ENCODE results near the gene HS3ST3B1. TPM values are rescaled to one million over a fixed set of nuclear protein-coding genes. Genes with fewer than 3 reads are reported as not detected.

Gene HS3ST3B1
- total and polyA plus RNA-seq, 2 of the 4 experiments (the other 2 are of a cell fraction), result 3.1 to 4.3 TPM

DNA sequence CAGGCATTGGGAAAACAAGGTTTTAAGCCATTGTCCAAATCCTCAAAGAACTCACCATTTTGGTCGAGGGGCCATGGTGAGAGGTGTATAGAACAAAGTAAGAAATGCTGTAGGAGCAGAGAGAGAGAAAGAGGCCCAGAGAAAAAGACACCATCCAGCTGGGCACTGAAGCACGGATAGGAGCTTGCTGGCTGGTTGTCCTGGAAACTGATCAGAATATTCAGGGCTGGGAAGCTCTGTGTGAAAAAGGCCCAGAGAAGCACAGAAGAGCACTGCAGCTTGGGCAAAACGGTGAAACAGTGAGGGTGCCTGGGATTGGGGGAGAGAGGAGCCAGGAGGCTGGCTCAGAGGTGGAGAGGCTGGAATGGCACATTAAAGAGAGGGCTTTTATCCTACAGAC is 16.5 kb downstream of the HS3ST3B1 start:
- H4K20me1 ChIP-seq (ENCODE audit: insufficient read depth, low read length), result peaks cover 59% of the 10 kb centered on the region
- no peak overlapping the region for H4K91ac ChIP-seq (ENCODE audit: insufficient read depth, low read depth, low read length)
- WGBS, 2 experiments (ENCODE audit: extremely low coverage in 2 of 2, insufficient read length in 1 of 2), result 100% methylated on average over 1 of the region's 3 CpGs; no CpG with 5 or more reads in 1 of the 2 experiments

More for the DNA sequence above, 16.5 kb downstream of the HS3ST3B1 start:
- Histone ChIP-seq H3K9me1 (ENCODE audit: insufficient read depth, low read length) (peaks cover 25% of the 10 kb centered on the region; the same call in 1 of the 2 replicates), H3K27me3 (ENCODE audit: control insufficient read depth, insufficient read depth, low read length) (no peaks in the 10 kb centered on the region), H4K5ac (ENCODE audit: low read depth, low read length) (no peak overlapping the region), H3K4me1 (ENCODE audit: control insufficient read depth, insufficient read depth, low read length) (peaks cover 16% of the 10 kb centered on the region), H2AK9ac (replicated peaks; ENCODE audit: low read depth, low read length, poor library complexity) (no peak overlapping the region), H3K18ac (ENCODE audit: low read depth, low read length) (no peak overlapping the region), H4K8ac (ENCODE audit: low read depth in 2 of 2, low read length in 2 of 2) (no peak overlapping the region), H2AFZ (replicated peaks; ENCODE audit: low read length, poor library complexity) (no peak overlapping the region), H3K14ac (replicated peaks; ENCODE audit: low read depth, low read length) (no peak overlapping the region), H2BK15ac (ENCODE audit: low read depth, low read length) (no peak overlapping the region), H2BK5ac (ENCODE audit: low read depth, low read length, poor library complexity, severe bottlenecking) (no peak overlapping the region), H3K23ac (ENCODE audit: low read depth, low read length) (no peak overlapping the region), H2AK5ac (ENCODE audit: low read depth, low read length) (no peak overlapping the region), H3K79me1 (ENCODE audit: low read depth in 1 of 2, low read length in 2 of 2) (peaks cover 30 to 84% of the 10 kb centered on the region in 2 experiments), H3K4ac (ENCODE audit: low read depth, low read length) (no peak overlapping the region), H3K56ac (ENCODE audit: extremely low read depth, insufficient read depth, low read length) (no peak overlapping the region), H3K9me3 (ENCODE audit: control insufficient read depth, insufficient read depth, low read length) (no peaks in the 10 kb centered on the region), H2BK20ac (ENCODE audit: low read depth, low read length) (no peak overlapping the region), H3K36me3 (ENCODE audit: control insufficient read depth, insufficient read depth, low read length) (peaks cover 5% of the 10 kb centered on the region; the same call in 1 of the 2 replicates), H3K4me3 (ENCODE audit: insufficient read depth, low read depth, low read length) (no peak overlapping the region), H3K9ac (ENCODE audit: low read depth, low read length) (no peak overlapping the region), H2BK120ac (ENCODE audit: low read depth, low read length) (no peak overlapping the region), H3K27ac (ENCODE audit: insufficient read depth, low read length) (no peak overlapping the region), H3K4me2 (ENCODE audit: low read depth, low read length) (no peak overlapping the region)
- ATAC-seq (ENCODE audit: low read depth), result peak; percentile 10; the same call in 1 of the 2 replicates
- BruUV-seq (replicated peaks), result no TSS peak
- DNase-seq, result no peak
- dilution Hi-C loops (cut with HindIII; ENCODE audit: low sequenced_read_pairs, unreplicated experiment), result no loop called here
- TF ChIP-seq CHD1 (IDR thresholded peaks at IDR 0.05; ENCODE audit: low read depth, low read length) (no peak), MXI1 (IDR thresholded peaks at IDR 0.05; ENCODE audit: borderline replicate concordance, low read depth, low read length) (no peak), RAD21 (IDR thresholded peaks at IDR 0.05; ENCODE audit: low read length) (no peak), SMC3 (IDR thresholded peaks at IDR 0.05; ENCODE audit: low read depth, low read length) (no peak), FOS (IDR thresholded peaks at IDR 0.05; ENCODE audit: low read depth, low read length) (no peak), BHLHE40 (IDR thresholded peaks at IDR 0.05; ENCODE audit: low read depth, low read length) (no peak), RCOR1 (IDR thresholded peaks at IDR 0.05; ENCODE audit: insufficient replicate concordance, low read length) (no peak), POLR2A (IDR thresholded peaks at IDR 0.05; ENCODE audit: low read depth, low read length) (no peak)
- TF ChIP-seq, protein P1, sequence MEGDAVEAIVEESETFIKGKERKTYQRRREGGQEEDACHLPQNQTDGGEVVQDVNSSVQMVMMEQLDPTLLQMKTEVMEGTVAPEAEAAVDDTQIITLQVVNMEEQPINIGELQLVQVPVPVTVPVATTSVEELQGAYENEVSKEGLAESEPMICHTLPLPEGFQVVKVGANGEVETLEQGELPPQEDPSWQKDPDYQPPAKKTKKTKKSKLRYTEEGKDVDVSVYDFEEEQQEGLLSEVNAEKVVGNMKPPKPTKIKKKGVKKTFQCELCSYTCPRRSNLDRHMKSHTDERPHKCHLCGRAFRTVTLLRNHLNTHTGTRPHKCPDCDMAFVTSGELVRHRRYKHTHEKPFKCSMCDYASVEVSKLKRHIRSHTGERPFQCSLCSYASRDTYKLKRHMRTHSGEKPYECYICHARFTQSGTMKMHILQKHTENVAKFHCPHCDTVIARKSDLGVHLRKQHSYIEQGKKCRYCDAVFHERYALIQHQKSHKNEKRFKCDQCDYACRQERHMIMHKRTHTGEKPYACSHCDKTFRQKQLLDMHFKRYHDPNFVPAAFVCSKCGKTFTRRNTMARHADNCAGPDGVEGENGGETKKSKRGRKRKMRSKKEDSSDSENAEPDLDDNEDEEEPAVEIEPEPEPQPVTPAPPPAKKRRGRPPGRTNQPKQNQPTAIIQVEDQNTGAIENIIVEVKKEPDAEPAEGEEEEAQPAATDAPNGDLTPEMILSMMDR (conservative IDR thresholded peaks at IDR 0.05; ENCODE audit: low read depth, low read length), result no peak
- POLR2A ChIA-PET (ENCODE audit: unreplicated experiment), result no interaction called here
- intact Hi-C loops (cut with micrococcal nuclease), result no loop called here
- in situ Hi-C loops (cut with MboI; ENCODE audit: low sequenced_read_pairs), result no loop called here
- CTCF ChIA-PET, result no interaction called here
